Measurements from ENCODE around the gene LPCAT3. TPM values are rescaled to one million over a fixed set of nuclear protein-coding genes. Genes with fewer than 3 reads are reported as not detected.
A peak's percentile ranks its signal among the peaks of the same experiment; 100 is the strongest.

Gene LPCAT3
- total and polyA plus RNA-seq, 2 of the 4 experiments (the other 2 are of a cell fraction), result 7.0 to 18.6 TPM

GRCh38 chr12:6960593-6961277 lies 57.5 kb downstream of the LPCAT3 start:
- Histone ChIP-seq H3K9me3 (ENCODE audit: control insufficient read depth, insufficient read depth, low read length) (no peaks in the 10 kb centered on the region), H2BK120ac (ENCODE audit: low read depth, low read length) (no peak overlapping the region), H2AK9ac (replicated peaks; ENCODE audit: low read depth, low read length, poor library complexity) (peak overlapping the region; percentile 53), H3K9ac (ENCODE audit: low read depth, low read length) (no peak overlapping the region), H3K4me1 (ENCODE audit: control insufficient read depth, insufficient read depth, low read length) (peaks cover 5% of the 10 kb centered on the region; the same call in 1 of the 2 replicates), H3K14ac (replicated peaks; ENCODE audit: low read depth, low read length) (no peak overlapping the region), H3K36me3 (ENCODE audit: control insufficient read depth, insufficient read depth, low read length) (peaks cover 11% of the 10 kb centered on the region), H2BK15ac (ENCODE audit: low read depth, low read length) (no peak overlapping the region), H3K27ac (ENCODE audit: insufficient read depth, low read length) (no peak overlapping the region), H3K4me2 (ENCODE audit: low read depth, low read length) (no peak overlapping the region), H2BK20ac (ENCODE audit: low read depth, low read length) (no peak overlapping the region), H3K23ac (ENCODE audit: low read depth, low read length) (no peak overlapping the region), H3K18ac (ENCODE audit: low read depth, low read length) (no peak overlapping the region), H4K8ac (ENCODE audit: low read depth in 2 of 2, low read length in 2 of 2) (no peak overlapping the region; a peak in 1 of 4 replicates), H3K56ac (ENCODE audit: extremely low read depth, insufficient read depth, low read length) (no peak overlapping the region), H2BK5ac (ENCODE audit: low read depth, low read length, poor library complexity, severe bottlenecking) (no peak overlapping the region), H3K4me3 (ENCODE audit: insufficient read depth, low read depth, low read length) (no peak overlapping the region), H4K20me1 (ENCODE audit: insufficient read depth, low read length) (no peaks in the 10 kb centered on the region), H3K4ac (ENCODE audit: low read depth, low read length) (no peak overlapping the region), H3K27me3 (ENCODE audit: control insufficient read depth, insufficient read depth, low read length) (no peaks in the 10 kb centered on the region), H3K9me1 (ENCODE audit: insufficient read depth, low read length) (no peaks in the 10 kb centered on the region), H4K5ac (ENCODE audit: low read depth, low read length) (no peak overlapping the region), H2AK5ac (ENCODE audit: low read depth, low read length) (no peak overlapping the region), H2AFZ (replicated peaks; ENCODE audit: low read length, poor library complexity) (peak overlapping the region; percentile 88), H3K79me1 (ENCODE audit: low read depth in 1 of 2, low read length in 2 of 2) (no peaks in the 10 kb centered on the region), H4K91ac (ENCODE audit: insufficient read depth, low read depth, low read length) (no peak overlapping the region)
- 92% methylated on average over 2 of the region's 13 CpGs; no CpG with 5 or more reads in 1 of the 2 experiments for WGBS, 2 experiments (ENCODE audit: extremely low coverage in 2 of 2, insufficient read length in 1 of 2)
- peak; percentile 34 for ATAC-seq (ENCODE audit: low read depth)
- CTCF ChIA-PET, result interaction anchor here (1.2 kb wide), 2 partner anchors 9 to 148 kb away, joined by 3 to 4 read pairs; partner anchors contain the start of gene C1RL
- dilution Hi-C loops (cut with HindIII; ENCODE audit: low sequenced_read_pairs, unreplicated experiment), result no loop called here
- in situ Hi-C loops (cut with MboI; ENCODE audit: low sequenced_read_pairs), result loop anchor here (5.0 kb wide), 1 partner anchor 93 kb away; the partner anchor contains the start of gene TPI1
- DNase-seq, result peak; percentile 38
- BruUV-seq (replicated peaks), result no TSS peak
- POLR2A ChIA-PET (ENCODE audit: unreplicated experiment), result no interaction called here
- TF ChIP-seq, protein P1, sequence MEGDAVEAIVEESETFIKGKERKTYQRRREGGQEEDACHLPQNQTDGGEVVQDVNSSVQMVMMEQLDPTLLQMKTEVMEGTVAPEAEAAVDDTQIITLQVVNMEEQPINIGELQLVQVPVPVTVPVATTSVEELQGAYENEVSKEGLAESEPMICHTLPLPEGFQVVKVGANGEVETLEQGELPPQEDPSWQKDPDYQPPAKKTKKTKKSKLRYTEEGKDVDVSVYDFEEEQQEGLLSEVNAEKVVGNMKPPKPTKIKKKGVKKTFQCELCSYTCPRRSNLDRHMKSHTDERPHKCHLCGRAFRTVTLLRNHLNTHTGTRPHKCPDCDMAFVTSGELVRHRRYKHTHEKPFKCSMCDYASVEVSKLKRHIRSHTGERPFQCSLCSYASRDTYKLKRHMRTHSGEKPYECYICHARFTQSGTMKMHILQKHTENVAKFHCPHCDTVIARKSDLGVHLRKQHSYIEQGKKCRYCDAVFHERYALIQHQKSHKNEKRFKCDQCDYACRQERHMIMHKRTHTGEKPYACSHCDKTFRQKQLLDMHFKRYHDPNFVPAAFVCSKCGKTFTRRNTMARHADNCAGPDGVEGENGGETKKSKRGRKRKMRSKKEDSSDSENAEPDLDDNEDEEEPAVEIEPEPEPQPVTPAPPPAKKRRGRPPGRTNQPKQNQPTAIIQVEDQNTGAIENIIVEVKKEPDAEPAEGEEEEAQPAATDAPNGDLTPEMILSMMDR (conservative IDR thresholded peaks at IDR 0.05; ENCODE audit: low read depth, low read length), result peak; percentile 40
- TF ChIP-seq RAD21 (IDR thresholded peaks at IDR 0.05; ENCODE audit: low read length), result peak; percentile 49
- no peak for TF ChIP-seq BHLHE40 (IDR thresholded peaks at IDR 0.05; ENCODE audit: low read depth, low read length)
- TF ChIP-seq FOS (IDR thresholded peaks at IDR 0.05; ENCODE audit: low read depth, low read length), result no peak
- intact Hi-C loops (cut with micrococcal nuclease), result no loop called here

Measured in IMR-90 (cell line).